SKM-1 (cell line): ENCODE results near the gene LIN37.

Experiments
- DNase-seq: peaks from one replicate; lab custom pipeline; 2025; ENCODE audit not compliant: unreplicated experiment; lab: John Stamatoyannopoulos, UW

Gene LIN37

GRCh38 chr19:35734273-35734672 is 14.1 kb upstream of the LIN37 start:
- no peak for DNase-seq

GRCh38 chr19:35734889-35735288 is 13.5 kb upstream of the LIN37 start:
- DNase-seq = no peak

GRCh38 chr19:35736913-35737886 is 11.2 kb upstream of the LIN37 start:
- DNase-seq = no peak

GRCh38 chr19:35738021-35738886 is 10.1 kb upstream of the LIN37 start:
- no peak for DNase-seq

GRCh38 chr19:35738887-35739229 is 9.5 kb upstream of the LIN37 start:
- DNase-seq = no peak

- DNase-seq = no peak
Observed at GRCh38 chr19:35739275-35740107, 8.9 kb upstream of the LIN37 start.

- DNase-seq = no peak
Observed at GRCh38 chr19:35740108-35740422, 8.3 kb upstream of the LIN37 start.

- peak; percentile 98 for DNase-seq
Observed at GRCh38 chr19:35740423-35741202, 7.8 kb upstream of the LIN37 start.

GRCh38 chr19:35741203-35741515 is 7.2 kb upstream of the LIN37 start:
- no peak for DNase-seq

- peak; percentile 21 for DNase-seq
Observed at GRCh38 chr19:35742121-35742724, 6.2 kb upstream of the LIN37 start, which contains the start of gene IGFLR1. IGFLR1 (minus strand) TSS chr19:35742452; CDS start chr19:35741180, 1,272 bp downstream.

GRCh38 chr19:35743640-35744429 is 4.5 kb upstream of the LIN37 start:
- DNase-seq = no peak

- peak; percentile 89 for DNase-seq
Observed at GRCh38 chr19:35744430-35745327, 3.7 kb upstream of the LIN37 start.

GRCh38 chr19:35745328-35746086 is 2.9 kb upstream of the LIN37 start, which contains the start of the genes PSENEN and U2AF1L4:
PSENEN (plus strand) TSS chr19:35745651; CDS start chr19:35745931, 280 bp downstream.
U2AF1L4 (minus strand) TSS chr19:35745418; CDS start chr19:35745391, 27 bp downstream.
- DNase-seq = peak; percentile 96

GRCh38 chr19:35746087-35746462 is 2.3 kb upstream of the LIN37 start:
- no peak for DNase-seq

GRCh38 chr19:35746531-35746930 is 1.8 kb upstream of the LIN37 start:
- no peak for DNase-seq

GRCh38 chr19:35750167-35750566 is 1.8 kb downstream of the LIN37 start:
- no peak for DNase-seq
